ENCODE data around the gene SLC4A4. TPM values are rescaled to one million over a fixed set of nuclear protein-coding genes. Genes with fewer than 3 reads are reported as not detected.

The SLC4A4 gene
- total RNA-seq, 1 experiment from 2014 or later: 0.92 TPM

DNA sequence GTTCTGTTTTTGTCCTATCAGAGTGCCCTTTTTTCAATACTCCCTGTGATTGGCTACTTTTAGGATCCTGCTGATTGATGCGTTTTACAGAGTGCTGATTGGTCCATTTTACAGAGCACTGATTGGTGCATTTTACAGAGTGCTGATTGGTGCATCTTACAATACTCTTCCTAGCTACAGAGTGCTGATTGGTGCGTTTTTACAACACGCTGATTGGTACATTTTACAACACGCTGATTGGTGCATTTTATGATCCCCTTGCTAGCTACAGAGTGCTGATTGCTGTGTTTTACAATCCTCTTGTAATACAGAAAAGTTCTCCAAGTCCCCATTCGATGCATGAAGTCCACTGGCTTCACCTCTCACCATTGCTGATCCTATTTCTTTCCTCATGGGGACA is 268.3 kb downstream of the SLC4A4 start:
- no peaks in the 10 kb centered on the region for H3K27me3 ChIP-seq (ENCODE audit: insufficient read depth, low read length)
- no CpG with 5 or more reads among the region's 5 CpGs for WGBS (ENCODE audit: extremely low coverage, insufficient read length, low lambda C conversion rate)
- no peaks in the 10 kb centered on the region for H4K20me1 ChIP-seq (ENCODE audit: control insufficient read depth, insufficient read depth, insufficient read length)
- Mint-ChIP-seq H3K4me3 (no peak overlapping the region), H3K27me3 (ENCODE audit: low read depth) (no peaks in the 10 kb centered on the region), H3K27ac (no peak overlapping the region), H3K36me3 (ENCODE audit: insufficient read depth in 1 of 3, low read depth in 3 of 3) (peaks cover 4 to 6% (median 6%) of the 10 kb centered on the region in 3 experiments; a peak in 5 of 7 replicates), H3K9me3 (peaks cover 3 to 7% of the 10 kb centered on the region in 2 experiments; a peak in 3 of 5 replicates), H3K4me1 (peaks cover 3% of the 10 kb centered on the region in 2 experiments; a peak in 2 of 4 replicates)
- no peak overlapping the region for H3K18ac ChIP-seq (ENCODE audit: insufficient read length, low read depth, low read length)
- H3K27ac ChIP-seq (ENCODE audit: insufficient read length, low read depth, low read length): no peak overlapping the region
- no peak overlapping the region for H2BK120ac ChIP-seq (ENCODE audit: low read depth, low read length, poor library complexity, severe bottlenecking)
- H3T11ph ChIP-seq (ENCODE audit: low read length): no peak overlapping the region
- no peak overlapping the region for H4K8ac ChIP-seq (replicated peaks; ENCODE audit: insufficient read length, low read depth, low read length)
- no peaks in the 10 kb centered on the region for H3K23me2 ChIP-seq (ENCODE audit: insufficient read length, low read depth, low read length, poor library complexity, severe bottlenecking)
- no peaks in the 10 kb centered on the region for H3K79me2 ChIP-seq (ENCODE audit: insufficient read depth, low read length)
- H4K91ac ChIP-seq (ENCODE audit: insufficient read length, low read depth, low read length): no peak overlapping the region
- H3K4ac ChIP-seq (ENCODE audit: low read depth, low read length): no peak overlapping the region
- H2BK12ac ChIP-seq (ENCODE audit: insufficient read length, low read depth, low read length): no peak overlapping the region
- DNase-seq: no peak
- H3K56ac ChIP-seq (ENCODE audit: insufficient read length, low read depth, low read length): no peak overlapping the region
- no peak overlapping the region for H3K9ac ChIP-seq (ENCODE audit: extremely low read depth, insufficient read length, low read length)
- no peak overlapping the region for H2BK15ac ChIP-seq (ENCODE audit: low read depth, low read length)
- no peak overlapping the region for H4K5ac ChIP-seq (ENCODE audit: insufficient read length, low read depth, low read length)
- H3K4me1 ChIP-seq (ENCODE audit: insufficient read depth, low read length): no peaks in the 10 kb centered on the region; the same call in 1 of the 2 replicates
- H3K14ac ChIP-seq (ENCODE audit: insufficient read depth, low read length): no peak overlapping the region
- no peak overlapping the region for H2AFZ ChIP-seq (ENCODE audit: low read length)
- no peak overlapping the region for H2BK20ac ChIP-seq (ENCODE audit: low read depth, low read length, poor library complexity, severe bottlenecking)
- no peak overlapping the region for H2BK5ac ChIP-seq (ENCODE audit: insufficient read length, low read length)
- H3K9me3 ChIP-seq (ENCODE audit: control insufficient read depth, low read depth, low read length): no peaks in the 10 kb centered on the region
- H3K23ac ChIP-seq (ENCODE audit: insufficient read length, low read depth, low read length): no peak overlapping the region
- H3K79me1 ChIP-seq (ENCODE audit: insufficient read depth, low read depth, low read length, poor library complexity, severe bottlenecking): no peaks in the 10 kb centered on the region
- no peak overlapping the region for H3K4me2 ChIP-seq (ENCODE audit: insufficient read depth, insufficient read length, low read length)
- H2AK5ac ChIP-seq (ENCODE audit: insufficient read length, low read length): no peak overlapping the region
- TF ChIP-seq, protein P1, sequence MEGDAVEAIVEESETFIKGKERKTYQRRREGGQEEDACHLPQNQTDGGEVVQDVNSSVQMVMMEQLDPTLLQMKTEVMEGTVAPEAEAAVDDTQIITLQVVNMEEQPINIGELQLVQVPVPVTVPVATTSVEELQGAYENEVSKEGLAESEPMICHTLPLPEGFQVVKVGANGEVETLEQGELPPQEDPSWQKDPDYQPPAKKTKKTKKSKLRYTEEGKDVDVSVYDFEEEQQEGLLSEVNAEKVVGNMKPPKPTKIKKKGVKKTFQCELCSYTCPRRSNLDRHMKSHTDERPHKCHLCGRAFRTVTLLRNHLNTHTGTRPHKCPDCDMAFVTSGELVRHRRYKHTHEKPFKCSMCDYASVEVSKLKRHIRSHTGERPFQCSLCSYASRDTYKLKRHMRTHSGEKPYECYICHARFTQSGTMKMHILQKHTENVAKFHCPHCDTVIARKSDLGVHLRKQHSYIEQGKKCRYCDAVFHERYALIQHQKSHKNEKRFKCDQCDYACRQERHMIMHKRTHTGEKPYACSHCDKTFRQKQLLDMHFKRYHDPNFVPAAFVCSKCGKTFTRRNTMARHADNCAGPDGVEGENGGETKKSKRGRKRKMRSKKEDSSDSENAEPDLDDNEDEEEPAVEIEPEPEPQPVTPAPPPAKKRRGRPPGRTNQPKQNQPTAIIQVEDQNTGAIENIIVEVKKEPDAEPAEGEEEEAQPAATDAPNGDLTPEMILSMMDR (conservative IDR thresholded peaks at IDR 0.05): no peak

All from H9 (cell line).